ENCODE results near the gene RIMKLB. TPM values are rescaled to one million over a fixed set of nuclear protein-coding genes. Genes with fewer than 3 reads are reported as not detected.

The RIMKLB gene
- total and polyA plus RNA-seq, 2 of the 8 experiments (the other 6 are each of a cell fraction or from before 2014, with no cell fraction given), result 37.8 to 78.2 TPM

- Histone ChIP-seq H3K4me3 (ENCODE audit: extremely low read depth in 1 of 4, insufficient read depth in 2 of 4, low read depth in 3 of 4, low read length in 4 of 4) (no peak overlapping the region), H3K23me2 (ENCODE audit: low read depth, low read length) (no peaks in the 10 kb centered on the region), H3K4ac (replicated peaks; ENCODE audit: insufficient read length, low read depth, low read length) (no peak overlapping the region), H3K79me1 (ENCODE audit: low read depth, low read length) (peaks cover 2% of the 10 kb centered on the region; the same call in 1 of the 2 replicates), H3K18ac (ENCODE audit: extremely low read depth, low read length) (no peak overlapping the region), H3K27ac (ENCODE audit: low read depth, low read length) (no peak overlapping the region), H4K20me1 (replicated peaks in 1 of 2; ENCODE audit: control insufficient read depth in 1 of 2, insufficient read depth in 2 of 2, low read length in 2 of 2) (peaks cover 3 to 5% of the 10 kb centered on the region in 2 experiments), H3K56ac (replicated peaks; ENCODE audit: insufficient read length, low read depth, low read length) (no peak overlapping the region), H4K8ac (ENCODE audit: extremely low read depth, insufficient read depth, low read length) (no peak overlapping the region), H2BK5ac (ENCODE audit: low read depth, low read length) (no peak overlapping the region), H2AFZ (ENCODE audit: low read length) (no peak overlapping the region), H3K4me2 (ENCODE audit: insufficient read depth in 1 of 2, low read depth in 2 of 2, low read length in 2 of 2) (no peak overlapping the region), H4K5ac (ENCODE audit: insufficient read length, low read depth, low read length) (no peak overlapping the region), H3K4me1 (replicated peaks in 1 of 4; ENCODE audit: control insufficient read depth in 3 of 4, insufficient read depth in 4 of 4, low read length in 3 of 4) (peaks cover 0 to 3% (median 0%) of the 10 kb centered on the region in 4 experiments; a peak in 3 of 7 replicates), H2BK120ac (replicated peaks; ENCODE audit: low read depth, low read length) (no peak overlapping the region), H2AK5ac (ENCODE audit: low read depth, low read length) (no peak overlapping the region), H4K91ac (replicated peaks; ENCODE audit: insufficient read length, low read length) (no peak overlapping the region), H3K36me3 (ENCODE audit: control insufficient read depth in 2 of 4, insufficient read depth in 4 of 4, low read length in 3 of 4) (peaks cover 0 to 25% (median 5%) of the 10 kb centered on the region in 4 experiments; a peak in 5 of 8 replicates), H3K27me3 (replicated peaks in 1 of 4; ENCODE audit: control insufficient read depth in 3 of 4, extremely low read depth in 1 of 4, insufficient read depth in 3 of 4, low read length in 3 of 4) (no peaks in the 10 kb centered on the region), H3K23ac (ENCODE audit: insufficient read length) (no peak overlapping the region), H3K79me2 (ENCODE audit: control insufficient read depth in 1 of 2, insufficient read depth in 2 of 2, low read length in 2 of 2) (peaks cover 0 to 28% of the 10 kb centered on the region in 2 experiments; a peak in 1 of 4 replicates), H3K14ac (ENCODE audit: insufficient read length) (no peak overlapping the region), H3K9me3 (ENCODE audit: insufficient read depth in 2 of 2, low read depth in 1 of 2, low read length in 1 of 2) (no peaks in the 10 kb centered on the region), H3K9ac (replicated peaks in 1 of 4; ENCODE audit: extremely low read depth in 1 of 4, low read depth in 3 of 4, low read length in 3 of 4) (no peak overlapping the region), H2BK20ac (ENCODE audit: low read length) (no peak overlapping the region), H2BK15ac (ENCODE audit: low read length) (no peak overlapping the region), H2BK12ac (ENCODE audit: low read depth, low read length) (no peak overlapping the region)
- 100% methylated on average over 2 of the region's 2 CpGs; no CpG with 5 or more reads in 1 of the 2 experiments for WGBS, 2 experiments (ENCODE audit: extremely low coverage in 1 of 2, insufficient coverage in 1 of 2, insufficient read length in 1 of 2, insufficient replicate concordance in 2 of 2, low coverage in 1 of 2, low lambda C conversion rate in 2 of 2, missing lambda C conversion rate in 1 of 2)
- TF ChIP-seq, protein P1, sequence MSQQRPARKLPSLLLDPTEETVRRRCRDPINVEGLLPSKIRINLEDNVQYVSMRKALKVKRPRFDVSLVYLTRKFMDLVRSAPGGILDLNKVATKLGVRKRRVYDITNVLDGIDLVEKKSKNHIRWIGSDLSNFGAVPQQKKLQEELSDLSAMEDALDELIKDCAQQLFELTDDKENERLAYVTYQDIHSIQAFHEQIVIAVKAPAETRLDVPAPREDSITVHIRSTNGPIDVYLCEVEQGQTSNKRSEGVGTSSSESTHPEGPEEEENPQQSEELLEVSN (IDR thresholded peaks at IDR 0.05), result no peak
- TF ChIP-seq CEBPB (IDR thresholded peaks at IDR 0.05; ENCODE audit: low read depth, low read length), result no peak
- TF ChIP-seq TCF12 (IDR thresholded peaks at IDR 0.05; ENCODE audit: low read depth, low read length), result no peak
- TF ChIP-seq POLR2A (IDR thresholded peaks at IDR 0.05; ENCODE audit: control extremely low read depth in 1 of 2, low read depth in 2 of 2, low read length in 2 of 2), result no peak
- TF ChIP-seq ASH2L (IDR thresholded peaks at IDR 0.05; ENCODE audit: low read length), result no peak
- TF ChIP-seq SIRT6 (IDR thresholded peaks at IDR 0.05; ENCODE audit: low read length), result no peak
- TF ChIP-seq BRCA1 (IDR thresholded peaks at IDR 0.05; ENCODE audit: low read depth, low read length), result no peak
- no peak for TF ChIP-seq BACH1 (IDR thresholded peaks at IDR 0.05; ENCODE audit: low read length)
- ChIA-PET CTCF (ENCODE audit: partially characterized antibody) (interaction anchor here (0.5 to 3.0 kb wide), 2 partner anchors 54 to 56 kb away, joined by 3 to 10 read pairs; no protein-coding TSS in a partner anchor), POLR2A (ENCODE audit: partially characterized antibody) (interaction anchor here (0.7 kb wide), 1 partner anchor 97 kb away, joined by 3 read pairs; no protein-coding TSS in a partner anchor)
- DNase-seq (ENCODE audit: low read depth in 1 of 2, low spot score in 2 of 2) (no peak), FAIRE-seq (no peak)
Observed at GRCh38 chr12:8770499-8770898, 72.7 kb downstream of the RIMKLB start.

Measured in H1 (cell line).